Measurements from ENCODE around the gene ASB5. TPM values are rescaled to one million over a fixed set of nuclear protein-coding genes. Genes with fewer than 3 reads are reported as not detected.

ASB5 gene
- total RNA-seq, 1 experiment from 2014 or later = not detected

GRCh38 chr4:176238826-176239225 lies 30.2 kb downstream of the ASB5 start:
- Mint-ChIP-seq H3K4me3 (ENCODE audit: unreplicated experiment) (no peak overlapping the region), H3K36me3 (ENCODE audit: insufficient read depth, unreplicated experiment) (no peaks in the 10 kb centered on the region), H3K27ac (ENCODE audit: low read depth, unreplicated experiment) (no peak overlapping the region), H3K4me1 (ENCODE audit: insufficient read depth, unreplicated experiment) (no peaks in the 10 kb centered on the region), H3K9me3 (ENCODE audit: unreplicated experiment) (no peaks in the 10 kb centered on the region), H3K27me3 (ENCODE audit: insufficient read depth, unreplicated experiment) (no peaks in the 10 kb centered on the region)
- ChIA-PET POLR2A (interaction anchor here (0.7 to 0.9 kb wide), 3 partner anchors 15 to 88 kb away, joined by 3 to 4 read pairs (median 3); partner anchors contain the start of gene SPCS3), CTCF (interaction anchor here (0.6 to 0.8 kb wide), 4 partner anchors 13 to 87 kb away, joined by 3 to 4 read pairs (median 4); no protein-coding TSS in a partner anchor)
- intact Hi-C loops (cut with micrococcal nuclease) = no loop called here
- TF ChIP-seq CTCF (IDR thresholded peaks at IDR 0.05; ENCODE audit: unreplicated experiment) = no peak
- DNase-seq (ENCODE audit: unreplicated experiment) = no peak
- no TSS peak for BruUV-seq (replicated peaks)

GRCh38 chr4:176238157-176238610 lies 30.8 kb downstream of the ASB5 start:
- Mint-ChIP-seq H3K4me3 (ENCODE audit: unreplicated experiment) (no peak overlapping the region), H3K27me3 (ENCODE audit: insufficient read depth, unreplicated experiment) (no peaks in the 10 kb centered on the region), H3K27ac (ENCODE audit: low read depth, unreplicated experiment) (no peak overlapping the region), H3K9me3 (ENCODE audit: unreplicated experiment) (no peaks in the 10 kb centered on the region), H3K4me1 (ENCODE audit: insufficient read depth, unreplicated experiment) (no peaks in the 10 kb centered on the region), H3K36me3 (ENCODE audit: insufficient read depth, unreplicated experiment) (no peaks in the 10 kb centered on the region)
- ChIA-PET POLR2A (interaction anchor here (0.7 to 0.9 kb wide), 3 partner anchors 14 to 89 kb away, joined by 3 to 4 read pairs (median 3); partner anchors contain the start of gene SPCS3), CTCF (interaction anchor here (0.6 to 0.7 kb wide), 3 partner anchors 11 to 15 kb away, joined by 3 read pairs; no protein-coding TSS in a partner anchor)
- BruUV-seq (replicated peaks) = no TSS peak
- peak; percentile 13 for DNase-seq (ENCODE audit: unreplicated experiment)
- intact Hi-C loops (cut with micrococcal nuclease) = no loop called here
- TF ChIP-seq CTCF (IDR thresholded peaks at IDR 0.05; ENCODE audit: unreplicated experiment) = no peak

- no peaks in the 10 kb centered on the region for H3K36me3 Mint-ChIP-seq (ENCODE audit: insufficient read depth, unreplicated experiment)
- no peak for DNase-seq (ENCODE audit: unreplicated experiment)
- H3K27me3 Mint-ChIP-seq (ENCODE audit: insufficient read depth, unreplicated experiment) = no peaks in the 10 kb centered on the region
- no peak overlapping the region for H3K4me3 Mint-ChIP-seq (ENCODE audit: unreplicated experiment)
- no peaks in the 10 kb centered on the region for H3K9me3 Mint-ChIP-seq (ENCODE audit: unreplicated experiment)
- POLR2A ChIA-PET = no interaction called here
- BruUV-seq (replicated peaks) = no TSS peak
- no peak for TF ChIP-seq CTCF (IDR thresholded peaks at IDR 0.05; ENCODE audit: unreplicated experiment)
- no peaks in the 10 kb centered on the region for H3K4me1 Mint-ChIP-seq (ENCODE audit: insufficient read depth, unreplicated experiment)
- CTCF ChIA-PET = no interaction called here
- intact Hi-C loops (cut with micrococcal nuclease) = no loop called here
- H3K27ac Mint-ChIP-seq (ENCODE audit: low read depth, unreplicated experiment) = no peak overlapping the region
Observed at GRCh38 chr4:176236946-176237345, 32.1 kb downstream of the ASB5 start.

DNA sequence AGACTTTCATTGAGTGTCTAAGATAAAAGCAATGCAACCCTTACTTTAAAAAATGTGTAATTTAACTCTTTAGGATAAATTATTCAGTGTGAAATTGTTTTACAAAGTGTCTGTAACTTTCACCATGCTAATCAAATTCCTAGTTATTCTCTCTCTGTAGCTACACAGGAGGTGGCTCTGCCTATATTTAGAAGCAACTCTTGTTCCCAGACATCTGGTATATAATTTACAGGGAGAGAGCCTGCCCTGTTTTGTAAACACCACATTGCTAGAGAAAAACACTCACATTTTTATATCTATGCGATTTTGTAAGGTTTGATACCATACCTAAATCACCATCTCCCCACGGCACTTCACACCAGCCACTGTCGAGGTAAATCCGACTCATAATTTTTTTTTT lies 38.2 kb downstream of the ASB5 start:
- Mint-ChIP-seq H3K36me3 (ENCODE audit: insufficient read depth, unreplicated experiment) (no peaks in the 10 kb centered on the region), H3K4me3 (ENCODE audit: unreplicated experiment) (no peak overlapping the region), H3K4me1 (ENCODE audit: insufficient read depth, unreplicated experiment) (no peaks in the 10 kb centered on the region), H3K27me3 (ENCODE audit: insufficient read depth, unreplicated experiment) (no peaks in the 10 kb centered on the region), H3K9me3 (ENCODE audit: unreplicated experiment) (no peaks in the 10 kb centered on the region), H3K27ac (ENCODE audit: low read depth, unreplicated experiment) (no peak overlapping the region)
- DNase-seq (ENCODE audit: unreplicated experiment) = no peak
- CTCF ChIA-PET = no interaction called here
- intact Hi-C loops (cut with micrococcal nuclease) = no loop called here
- POLR2A ChIA-PET = no interaction called here
- no peak for TF ChIP-seq CTCF (IDR thresholded peaks at IDR 0.05; ENCODE audit: unreplicated experiment)
- BruUV-seq (replicated peaks) = no TSS peak
